ENCODE measurements around the gene TRPT1.

TRPT1 gene

GRCh38 chr11:64225608-64226506, at the start of gene TRPT1, which contains the start of gene NUDT22:
Gene TRPT1 (minus strand): TSS chr11:64226186. CDS start chr11:64225860, 326 bp downstream.
Gene NUDT22 (plus strand): TSS chr11:64226274. CDS start chr11:64226653, 379 bp downstream.
- peaks cover 4 to 21% of the 10 kb centered on the region in 2 donors for H3K36me3 ChIP-seq (ENCODE audit: control insufficient read depth in 1 of 2, insufficient read depth in 2 of 2, low read length in 2 of 2)
- H3K27me3 ChIP-seq (ENCODE audit: control insufficient read depth in 1 of 2, insufficient read depth in 2 of 2, low read length in 2 of 2), result no peaks in the 10 kb centered on the region
- H3K9me3 ChIP-seq (ENCODE audit: control insufficient read depth in 1 of 2, low read length in 2 of 2), result no peaks in the 10 kb centered on the region
- peak within 1 kb of the TSS; percentile 82 to 84 for H3K4me3 ChIP-seq (ENCODE audit: low read depth in 1 of 2, low read length in 2 of 2)
- H3K27ac ChIP-seq (ENCODE audit: low read depth, low read length), result peak within 1 kb of the TSS; percentile 90
- H3K4me1 ChIP-seq (ENCODE audit: control insufficient read depth in 1 of 2, insufficient read depth in 2 of 2, low read length in 2 of 2), result peaks cover 29 to 44% of the 10 kb centered on the region in 2 donors
- H3K9ac ChIP-seq (ENCODE audit: low read depth in 1 of 2, low read length in 2 of 2), result peak within 1 kb of the TSS; percentile 97 to 100

GRCh38 chr11:64275031-64275800, 49.2 kb upstream of the TRPT1 start:
- Histone ChIP-seq H3K36me3 (ENCODE audit: control insufficient read depth in 1 of 2, insufficient read depth in 2 of 2, low read length in 2 of 2) (peaks cover 13% of the 10 kb centered on the region in 2 donors), H3K27me3 (ENCODE audit: control insufficient read depth in 1 of 2, insufficient read depth in 2 of 2, low read length in 2 of 2) (no peaks in the 10 kb centered on the region), H3K9ac (ENCODE audit: low read depth in 1 of 2, low read length in 2 of 2) (no peak overlapping the region), H3K9me3 (ENCODE audit: control insufficient read depth in 1 of 2, low read length in 2 of 2) (no peaks in the 10 kb centered on the region), H3K27ac (ENCODE audit: low read depth, low read length) (no peak overlapping the region), H3K4me1 (ENCODE audit: control insufficient read depth in 1 of 2, insufficient read depth in 2 of 2, low read length in 2 of 2) (peaks cover 19 to 25% of the 10 kb centered on the region in 2 donors), H3K4me3 (ENCODE audit: low read depth in 1 of 2, low read length in 2 of 2) (no peak overlapping the region)

- Histone ChIP-seq H3K36me3 (ENCODE audit: control insufficient read depth in 1 of 2, insufficient read depth in 2 of 2, low read length in 2 of 2) (peaks cover 22 to 23% of the 10 kb centered on the region in 2 donors), H3K4me1 (ENCODE audit: control insufficient read depth in 1 of 2, insufficient read depth in 2 of 2, low read length in 2 of 2) (peaks cover 46 to 52% of the 10 kb centered on the region in 2 donors), H3K9ac (ENCODE audit: low read depth in 1 of 2, low read length in 2 of 2) (peak overlapping the region; percentile 78 to 83), H3K27me3 (ENCODE audit: control insufficient read depth in 1 of 2, insufficient read depth in 2 of 2, low read length in 2 of 2) (no peaks in the 10 kb centered on the region), H3K27ac (ENCODE audit: low read depth, low read length) (peak overlapping the region; percentile 95), H3K9me3 (ENCODE audit: control insufficient read depth in 1 of 2, low read length in 2 of 2) (no peaks in the 10 kb centered on the region), H3K4me3 (ENCODE audit: low read depth in 1 of 2, low read length in 2 of 2) (peak overlapping the region; percentile 71 to 87)
These were observed 43.7 kb upstream of the TRPT1 start for GRCh38 chr11:64269540-64270220.

- Histone ChIP-seq H3K4me3 (ENCODE audit: low read depth in 1 of 2, low read length in 2 of 2) (peak overlapping the region; percentile 71 to 77), H3K9me3 (ENCODE audit: control insufficient read depth in 1 of 2, low read length in 2 of 2) (no peaks in the 10 kb centered on the region), H3K4me1 (ENCODE audit: control insufficient read depth in 1 of 2, insufficient read depth in 2 of 2, low read length in 2 of 2) (peaks cover 49 to 52% of the 10 kb centered on the region in 2 donors), H3K9ac (ENCODE audit: low read depth in 1 of 2, low read length in 2 of 2) (peak overlapping the region; percentile 67 to 83), H3K36me3 (ENCODE audit: control insufficient read depth in 1 of 2, insufficient read depth in 2 of 2, low read length in 2 of 2) (peaks cover 29 to 30% of the 10 kb centered on the region in 2 donors), H3K27ac (ENCODE audit: low read depth, low read length) (peak overlapping the region; percentile 92), H3K27me3 (ENCODE audit: control insufficient read depth in 1 of 2, insufficient read depth in 2 of 2, low read length in 2 of 2) (no peaks in the 10 kb centered on the region)
These were observed 43.0 kb upstream of the TRPT1 start for GRCh38 chr11:64268893-64269539.

- H3K36me3 ChIP-seq (ENCODE audit: control insufficient read depth in 1 of 2, insufficient read depth in 2 of 2, low read length in 2 of 2), result peaks cover 35 to 37% of the 10 kb centered on the region in 2 donors
- H3K9me3 ChIP-seq (ENCODE audit: control insufficient read depth in 1 of 2, low read length in 2 of 2), result no peaks in the 10 kb centered on the region
- H3K9ac ChIP-seq (ENCODE audit: low read depth in 1 of 2, low read length in 2 of 2), result peak overlapping the region; percentile 67 to 83
- H3K4me3 ChIP-seq (ENCODE audit: low read depth in 1 of 2, low read length in 2 of 2), result peak overlapping the region; percentile 71 to 77
- H3K4me1 ChIP-seq (ENCODE audit: control insufficient read depth in 1 of 2, insufficient read depth in 2 of 2, low read length in 2 of 2), result peaks cover 49 to 52% of the 10 kb centered on the region in 2 donors
- peak overlapping the region; percentile 92 for H3K27ac ChIP-seq (ENCODE audit: low read depth, low read length)
- no peaks in the 10 kb centered on the region for H3K27me3 ChIP-seq (ENCODE audit: control insufficient read depth in 1 of 2, insufficient read depth in 2 of 2, low read length in 2 of 2)
These were observed 42.3 kb upstream of the TRPT1 start for GRCh38 chr11:64268025-64268892.

GRCh38 chr11:64267207-64267945, 41.4 kb upstream of the TRPT1 start:
- Histone ChIP-seq H3K4me3 (ENCODE audit: low read depth in 1 of 2, low read length in 2 of 2) (no peak overlapping the region), H3K4me1 (ENCODE audit: control insufficient read depth in 1 of 2, insufficient read depth in 2 of 2, low read length in 2 of 2) (peaks cover 46 to 47% of the 10 kb centered on the region in 2 donors), H3K36me3 (ENCODE audit: control insufficient read depth in 1 of 2, insufficient read depth in 2 of 2, low read length in 2 of 2) (peaks cover 41 to 46% of the 10 kb centered on the region in 2 donors), H3K9ac (ENCODE audit: low read depth in 1 of 2, low read length in 2 of 2) (peak overlapping the region; percentile 67 to 83), H3K27me3 (ENCODE audit: control insufficient read depth in 1 of 2, insufficient read depth in 2 of 2, low read length in 2 of 2) (no peaks in the 10 kb centered on the region), H3K9me3 (ENCODE audit: control insufficient read depth in 1 of 2, low read length in 2 of 2) (no peaks in the 10 kb centered on the region), H3K27ac (ENCODE audit: low read depth, low read length) (no peak overlapping the region)

- Histone ChIP-seq H3K9ac (ENCODE audit: low read depth in 1 of 2, low read length in 2 of 2) (no peak overlapping the region), H3K9me3 (ENCODE audit: control insufficient read depth in 1 of 2, low read length in 2 of 2) (no peaks in the 10 kb centered on the region), H3K4me3 (ENCODE audit: low read depth in 1 of 2, low read length in 2 of 2) (no peak overlapping the region), H3K36me3 (ENCODE audit: control insufficient read depth in 1 of 2, insufficient read depth in 2 of 2, low read length in 2 of 2) (peaks cover 47 to 56% of the 10 kb centered on the region in 2 donors), H3K27me3 (ENCODE audit: control insufficient read depth in 1 of 2, insufficient read depth in 2 of 2, low read length in 2 of 2) (no peaks in the 10 kb centered on the region), H3K4me1 (ENCODE audit: control insufficient read depth in 1 of 2, insufficient read depth in 2 of 2, low read length in 2 of 2) (peaks cover 36 to 37% of the 10 kb centered on the region in 2 donors), H3K27ac (ENCODE audit: low read depth, low read length) (no peak overlapping the region)
These were observed 40.4 kb upstream of the TRPT1 start for GRCh38 chr11:64266339-64266738.

- H3K27ac ChIP-seq (ENCODE audit: low read depth, low read length), result no peak overlapping the region
These were observed 39.5 kb upstream of the TRPT1 start for GRCh38 chr11:64265176-64266160.

More at GRCh38 chr11:64265176-64266160, 39.5 kb upstream of the TRPT1 start:
- Histone ChIP-seq H3K36me3 (ENCODE audit: control insufficient read depth in 1 of 2, insufficient read depth in 2 of 2, low read length in 2 of 2) (peaks cover 51 to 64% of the 10 kb centered on the region in 2 donors), H3K4me1 (ENCODE audit: control insufficient read depth in 1 of 2, insufficient read depth in 2 of 2, low read length in 2 of 2) (peaks cover 36% of the 10 kb centered on the region in 2 donors), H3K9me3 (ENCODE audit: control insufficient read depth in 1 of 2, low read length in 2 of 2) (no peaks in the 10 kb centered on the region), H3K4me3 (ENCODE audit: low read depth in 1 of 2, low read length in 2 of 2) (no peak overlapping the region), H3K9ac (ENCODE audit: low read depth in 1 of 2, low read length in 2 of 2) (no peak overlapping the region), H3K27me3 (ENCODE audit: control insufficient read depth in 1 of 2, insufficient read depth in 2 of 2, low read length in 2 of 2) (no peaks in the 10 kb centered on the region)

All from duodenal mucosa (tissue), 2 donors.